ENCODE results near the gene TUBA1B.

DNA sequence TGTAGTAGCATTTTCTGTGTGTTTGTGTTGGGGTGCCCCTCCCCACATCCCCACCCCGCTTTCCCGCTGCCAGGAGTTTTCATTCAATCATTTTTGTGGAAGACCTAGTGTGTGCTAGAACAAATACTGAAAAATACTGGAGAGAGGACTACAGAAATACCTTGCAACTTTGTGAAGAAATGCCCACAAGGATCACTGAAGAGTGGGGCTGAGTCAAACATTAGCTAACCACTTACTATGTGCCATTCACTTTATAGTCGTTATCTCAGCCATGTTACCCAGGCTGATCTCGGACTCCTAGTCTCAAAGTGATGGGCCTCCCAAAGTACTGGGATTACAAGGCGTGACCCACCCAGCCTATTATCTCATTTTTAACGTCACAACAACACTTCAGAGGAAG, 20.0 kb downstream of the TUBA1B start:
- no peak for TF ChIP-seq POLR2A (IDR thresholded peaks at IDR 0.05; ENCODE audit: low read depth, low read length)
- TF ChIP-seq POLR2AphosphoS5 (IDR thresholded peaks at IDR 0.05; ENCODE audit: low read depth, low read length) = no peak
- no peak for TF ChIP-seq TAF1 (IDR thresholded peaks at IDR 0.05; ENCODE audit: low read depth, low read length)
- TF ChIP-seq PAX5 (IDR thresholded peaks at IDR 0.05; ENCODE audit: insufficient read depth, low read length, severe bottlenecking) = no peak
